Transverse colon (tissue), 4 donors: Measurements from ENCODE around the gene DOCK9. TPM values are rescaled to one million over a fixed set of nuclear protein-coding genes. Genes with fewer than 3 reads are reported as not detected.

Experiments used
- DNase-seq: peaks from one replicate; pipeline ENCODE4 v3.0.0-alpha.2; 2019
- H3K27ac ChIP-seq, 4 donors: fragments of 200-600 bp; sonication (generic); 2 replicates each; pipeline ENCODE4 v1.5.1; 2016 to 2018; ENCODE audit warnings: inconsistent platforms in 4 of 4
- H3K27me3 ChIP-seq: fragments of 200-600 bp; sonication (generic); 2 replicates; pipeline ENCODE4 v1.5.1; 2017; ENCODE audit warnings: inconsistent platforms
- H3K36me3 ChIP-seq, 4 donors: fragments of 200-600 bp; sonication (generic); 2 replicates each; pipeline ENCODE4 v1.5.1; 2017 to 2019; ENCODE audit warnings: inconsistent platforms in 4 of 4
- H3K4me1 ChIP-seq, 4 donors: fragments of 200-600 bp; sonication (generic); 2 replicates each; pipeline ENCODE4 v1.5.1; 2017 to 2020; ENCODE audit warnings: inconsistent platforms in 4 of 4
- H3K4me3 ChIP-seq, 4 donors: fragments of 200-600 bp; sonication (generic); 1 replicate in 1 of 4; 2 replicates in 3 of 4; pipeline versions ENCODE4 v1.5.1 to v1.6.1; 2017 to 2019; ENCODE audit warnings: inconsistent platforms in 4 of 4
- H3K9me3 ChIP-seq, 2 donors: fragments of 200-600 bp; sonication (generic); 2 replicates each; pipeline ENCODE4 v1.5.1; 2017 to 2019; ENCODE audit warnings: inconsistent platforms in 2 of 2
- CTCF ChIP-seq, 5 experiments: fragments of 200-600 bp in 3 of 5; fragments of 450-650 bp in 2 of 5; sonication (generic) in 3 of 5; IDR thresholded peaks; 1 replicate in 2 of 5; 2 replicates in 3 of 5; pipeline ENCODE4 v1.5.1; 2016 to 2017; ENCODE audit warnings: antibody characterized with exemption in 5 of 5, inconsistent platforms in 3 of 5, mild to moderate bottlenecking in 2 of 5, moderate library complexity in 1 of 5
- EP300 ChIP-seq: sonication (generic); formaldehyde crosslinking; IDR thresholded peaks from one replicate; pipeline ENCODE4 v1.6.1; 2017; ENCODE audit warnings: antibody characterized with exemption, low read depth
- POLR2A ChIP-seq: fragments of 450-650 bp; IDR thresholded peaks from one replicate; pipeline ENCODE4 v1.6.1; 2016; ENCODE audit warnings: antibody characterized with exemption, mild to moderate bottlenecking, moderate library complexity
- POLR2AphosphoS5 ChIP-seq, 3 donors: sonication (generic); formaldehyde crosslinking; IDR thresholded peaks; one replicate each; pipeline ENCODE4 v1.6.1; 2016; ENCODE audit warnings: antibody characterized with exemption in 3 of 3
- WGBS, 2 donors: methylation state at CpG; one replicate each; pipeline ENCODE4 v1.1.5; 2018; ENCODE audit warnings: low coverage in 1 of 2; 5-methylcytosine and 5-hydroxymethylcytosine counted together
- in situ Hi-C, 4 donors: fragments of 200-750 bp; cut with MboI; loops; one replicate each; pipeline versions ENCODE4 v1.15.0 to v1.15.1; 2017; ENCODE audit warnings: low sequenced_read_pairs in 3 of 4, low pct_ligation_motif_present in 1 of 4, low pct_unique_long_range_greater_than_20kb in 1 of 4
- intact Hi-C: fragments of 100-400 bp; cut with DNase I; formaldehyde crosslinking; loops from one replicate; pipeline ENCODE4 v1.15.1; 2023; ENCODE audit warnings: low total_unique reads
- total RNA-seq, 4 donors: library from RNA; depleted of rRNA; stranded (reverse); fragments of >200 nt; gene quantifications; one replicate each; pipeline ENCODE4 v1.1.0, GENCODE V29; 2016

Gene DOCK9
- total RNA-seq, 4 donors from 2014 or later: 44.5 to 120 (median 71.4) TPM

GRCh38 chr13:98962901-98963590, 14.8 kb downstream of the DOCK9 start:
- no peak overlapping the region for H3K4me3 ChIP-seq
- peaks cover 0 to 18% (median 10%) of the 10 kb centered on the region in 4 donors for H3K4me1 ChIP-seq
- no peak for DNase-seq
- H3K27me3 ChIP-seq: no peaks in the 10 kb centered on the region
- no peak overlapping the region for H3K27ac ChIP-seq
- 79 to 88% methylated on average over 2 to 9 of the region's 9 CpGs for WGBS, 2 donors
- no peaks in the 10 kb centered on the region for H3K36me3 ChIP-seq
- no peaks in the 10 kb centered on the region for H3K9me3 ChIP-seq
- TF ChIP-seq POLR2AphosphoS5 (IDR thresholded peaks at IDR 0.05): no peak
- no peak for TF ChIP-seq CTCF (IDR thresholded peaks at IDR 0.05)
- no peak for TF ChIP-seq EP300
- no peak for TF ChIP-seq POLR2A
- in situ Hi-C loops: no loop called here
- intact Hi-C loops: no loop called here

GRCh38 chr13:98961503-98962105, 16.3 kb downstream of the DOCK9 start:
- Histone ChIP-seq H3K9me3 (no peaks in the 10 kb centered on the region), H3K4me1 (peaks cover 0 to 17% (median 10%) of the 10 kb centered on the region in 4 donors), H3K4me3 (no peak overlapping the region), H3K27me3 (no peaks in the 10 kb centered on the region), H3K36me3 (no peaks in the 10 kb centered on the region), H3K27ac (no peak overlapping the region)
- TF ChIP-seq POLR2A: no peak
- WGBS, 2 donors: 92% methylated on average over 7 of the region's 7 CpGs; no CpG with 5 or more reads in 1 of the 2 donors
- DNase-seq: no peak
- in situ Hi-C loops: no loop called here
- intact Hi-C loops: no loop called here

- Histone ChIP-seq H3K4me1 (peaks cover 0 to 17% (median 10%) of the 10 kb centered on the region in 4 donors), H3K36me3 (no peaks in the 10 kb centered on the region), H3K27ac (peak overlapping the region in 2 of 4 donors; percentile 1 to 27), H3K27me3 (no peaks in the 10 kb centered on the region), H3K9me3 (no peaks in the 10 kb centered on the region), H3K4me3 (no peak overlapping the region)
- intact Hi-C loops: no loop called here
- DNase-seq: no peak
- no peak for TF ChIP-seq CTCF (IDR thresholded peaks at IDR 0.05)
- TF ChIP-seq POLR2A: no peak
- TF ChIP-seq EP300: no peak
- TF ChIP-seq POLR2AphosphoS5 (IDR thresholded peaks at IDR 0.05): no peak
- 70 to 86% methylated on average over 3 to 11 of the region's 11 CpGs for WGBS, 2 donors
- in situ Hi-C loops: no loop called here
Measured at GRCh38 chr13:98960606-98961502, 17.0 kb downstream of the DOCK9 start.

- Histone ChIP-seq H3K9me3 (no peaks in the 10 kb centered on the region), H3K36me3 (no peaks in the 10 kb centered on the region), H3K27ac (peak overlapping the region in 1 of 4 donors; percentile 9), H3K4me1 (peaks cover 0 to 17% (median 10%) of the 10 kb centered on the region in 4 donors), H3K4me3 (no peak overlapping the region), H3K27me3 (no peaks in the 10 kb centered on the region)
- TF ChIP-seq POLR2AphosphoS5 (IDR thresholded peaks at IDR 0.05) (no peak), POLR2A (no peak), EP300 (no peak), CTCF (IDR thresholded peaks at IDR 0.05) (no peak)
- intact Hi-C loops: no loop called here
- no peak for DNase-seq
- 86 to 89% methylated on average over 9 to 14 of the region's 14 CpGs for WGBS, 2 donors
- in situ Hi-C loops: no loop called here
Measured at GRCh38 chr13:98959786-98960605, 17.9 kb downstream of the DOCK9 start.
